GM12878 (cell line): ENCODE data around the gene FOXK1. TPM values are rescaled to one million over a fixed set of nuclear protein-coding genes. Genes with fewer than 3 reads are reported as not detected.

Experiments
- ATAC-seq: fragments of 200-7000 bp; cut with Tn5 transposase; 3 replicates; pipeline ENCODE4 v1.9.1; 2020; ENCODE audit warnings: mild to moderate bottlenecking, moderate library complexity
- BruUV-seq: library from RNA; stranded (reverse); fragments of 400-500 nt; replicated peaks from 2 replicates; lab custom pipeline; 2021; lab: Mats Ljungman, UMichigan
- CTCF ChIA-PET: fragments of 300-600 bp; sonication (Branson Sonifier 250); formaldehyde crosslinking; extraction: SDS; loops from one replicate; lab custom pipeline; 2021; ENCODE audit warnings: inconsistent platforms; lab: Yijun Ruan, JAX
- POLR2A ChIA-PET: fragments of 350-600 bp; formaldehyde crosslinking; extraction: SDS; loops from one replicate; lab custom pipeline; 2021; ENCODE audit warnings: inconsistent platforms; lab: Charles Lee
- RAD21 ChIA-PET: fragments of 300-600 bp; sonication (Branson Sonifier 250); formaldehyde crosslinking; loops from one replicate; lab custom pipeline; 2023; ENCODE audit warnings: antibody characterized with exemption; ENCODE audit not compliant: unreplicated experiment; lab: Charles Lee
- SMC1A ChIA-PET: fragments of 300-600 bp; sonication (Branson Sonifier 250); formaldehyde crosslinking; loops from one replicate; lab custom pipeline; 2023; ENCODE audit not compliant: unreplicated experiment, uncharacterized antibody; lab: Charles Lee
- DNase-seq: peaks from one replicate; pipeline ENCODE4 v3.0.0-alpha.2; 2011; ENCODE audit warnings: low read depth, low spot score
- FAIRE-seq: peaks from 3 replicates; lab custom pipeline; 2011; peaks lifted over from hg19 to GRCh38; lab: Jason Lieb, UNC
- H2AFZ ChIP-seq: 2 replicates; pipeline ENCODE4 v1.6.0; 2011; ENCODE audit warnings: low read depth, low read length, control low read depth; ENCODE audit not compliant: control insufficient read depth
- H3K27ac ChIP-seq: 2 replicates; pipeline ENCODE4 v1.5.1; 2011; ENCODE audit warnings: control low read depth; ENCODE audit not compliant: control insufficient read depth, insufficient read depth
- H3K27me3 ChIP-seq, 2 experiments: replicated peaks in 1 of 2; 2 replicates each; pipeline versions ENCODE4 v1.6.0 to v1.6.1; 2011; ENCODE audit warnings: low read length in 1 of 2; ENCODE audit not compliant: control insufficient read depth in 2 of 2, insufficient read depth in 2 of 2
- H3K36me3 ChIP-seq, 2 experiments: 2 replicates each; pipeline ENCODE4 v1.5.1; 2011; ENCODE audit warnings: low read length in 1 of 2; ENCODE audit not compliant: control insufficient read depth in 2 of 2, insufficient read depth in 2 of 2
- H3K4me1 ChIP-seq: 2 replicates; pipeline ENCODE4 v1.6.1; 2011; ENCODE audit warnings: mild to moderate bottlenecking, low read length, moderate library complexity, mixed read lengths; ENCODE audit not compliant: control insufficient read depth, insufficient read depth
- H3K4me2 ChIP-seq: 2 replicates; pipeline ENCODE4 v1.6.0; 2011; ENCODE audit warnings: control low read depth; ENCODE audit not compliant: control insufficient read depth, insufficient read depth
- H3K4me3 ChIP-seq: fragments of 200-600 bp; sonication (generic); 2 replicates; pipeline ENCODE4 v1.5.1; 2016
- H3K79me2 ChIP-seq: 2 replicates; pipeline ENCODE4 v1.6.0; 2011; ENCODE audit warnings: low read length; ENCODE audit not compliant: control insufficient read depth, insufficient read depth
- H3K9ac ChIP-seq: 2 replicates; pipeline ENCODE4 v1.8.0; 2011; ENCODE audit warnings: low read length, control low read depth, mixed read lengths; ENCODE audit not compliant: control insufficient read depth, insufficient read depth
- H3K9me3 ChIP-seq: replicated peaks from 3 replicates; pipeline ENCODE4 v1.5.1; 2011; ENCODE audit warnings: mild to moderate bottlenecking, low read length; ENCODE audit not compliant: control insufficient read depth, insufficient read depth
- H4K20me1 ChIP-seq: 2 replicates; pipeline ENCODE4 v1.6.0; 2011; ENCODE audit not compliant: control insufficient read depth, insufficient read depth
- BCL3 ChIP-seq: IDR thresholded peaks from 2 replicates; pipeline ENCODE4 v1.6.1; 2011; ENCODE audit warnings: borderline replicate concordance, low read depth, mild to moderate bottlenecking, moderate library complexity, low read length; ENCODE audit not compliant: insufficient read depth, poor library complexity, severe bottlenecking
- CHD1 ChIP-seq: IDR thresholded peaks from 2 replicates; pipeline ENCODE4 v1.6.1; 2012; ENCODE audit warnings: low read depth, low read length, improper control_type of control experiment
- MEF2A ChIP-seq: IDR thresholded peaks from 2 replicates; pipeline ENCODE4 v1.6.1; 2011; ENCODE audit warnings: low read depth, mild to moderate bottlenecking, low read length, moderate library complexity; ENCODE audit not compliant: insufficient read depth
- NR2C1 ChIP-seq: fragments of 450-650 bp; IDR thresholded peaks from 2 replicates; pipeline ENCODE4 v1.6.1; 2017; ENCODE audit warnings: antibody characterized with exemption, mild to moderate bottlenecking, moderate library complexity
- SIX5 ChIP-seq: IDR thresholded peaks from 2 replicates; pipeline ENCODE4 v1.6.1; 2011; ENCODE audit warnings: mild to moderate bottlenecking, low read depth, low read length, moderate library complexity; ENCODE audit not compliant: severe bottlenecking
- STAT3 ChIP-seq: IDR thresholded peaks from 2 replicates; pipeline ENCODE4 v1.6.1; 2011; ENCODE audit warnings: low read depth, low read length, improper control_type of control experiment
- SUZ12 ChIP-seq: fragments of 200-600 bp; sonication (generic); IDR thresholded peaks from one replicate; pipeline ENCODE4 v1.6.1; 2018; ENCODE audit warnings: antibody characterized with exemption, mild to moderate bottlenecking; ENCODE audit not compliant: unreplicated experiment
- ZBTB40 ChIP-seq: fragments of 450-650 bp; IDR thresholded peaks from 2 replicates; pipeline ENCODE4 v1.6.1; 2016; ENCODE audit warnings: mild to moderate bottlenecking, moderate library complexity, borderline replicate concordance
- ZNF24 ChIP-seq: fragments of 450-650 bp; IDR thresholded peaks from 2 replicates; pipeline ENCODE4 v1.6.1; 2017; ENCODE audit warnings: antibody characterized with exemption, mild to moderate bottlenecking
- WGBS: methylation state at CpG from one replicate; pipeline ENCODE4 v1.1.6; 2016; ENCODE audit warnings: low lambda C conversion rate; ENCODE audit not compliant: insufficient replicate concordance, insufficient coverage; ENCODE audit errors: missing lambda C conversion rate; 5-methylcytosine and 5-hydroxymethylcytosine counted together
- in situ Hi-C: fragments of 300-500 bp; cut with MboI; formaldehyde crosslinking; loops from 9 replicates; pipeline ENCODE4 v1.14.3; 2018; ENCODE audit warnings: mixed read lengths
- intact Hi-C: fragments of 100-400 bp; cut with micrococcal nuclease; formaldehyde crosslinking; loops from one replicate; pipeline ENCODE4 v1.14.2; 2022; ENCODE audit not compliant: unreplicated experiment
- polyA plus RNA-seq, 11 experiments: library from polyadenylated mRNA; depleted of rRNA in 4 of 11; unstranded in 6 of 11; stranded (reverse) in 5 of 11; fragments of >200 nt; fragmentation: Nextera tagmentation in 4 of 11; fragmentation: Illumina TruSeq in 1 of 11; extraction: Ambion mirVana in 4 of 11; extraction: Trizol in 1 of 11; gene quantifications; 1 replicate in 1 of 11; 2 replicates in 10 of 11; pipeline versions ENCODE4 v1.2.1 to v1.2.3, GENCODE V29; 2011 to 2016; ENCODE audit warnings: inconsistent platforms in 2 of 11, missing spikeins in 2 of 11, low read depth in 1 of 11
- total RNA-seq, 4 experiments: library from RNA; depleted of rRNA in 3 of 4; stranded (reverse); fragments of >200 nt in 3 of 4; fragmentation: Illumina TruSeq in 1 of 4; extraction: Trizol in 1 of 4; gene quantifications; 2 replicates each; pipeline versions ENCODE4 v1.2.1 to v1.2.3, GENCODE V29; 2013 to 2021

FOXK1 gene
- total and polyA plus RNA-seq, 10 of the 15 experiments (the other 5 are each of a cell fraction or from before 2014, with no cell fraction given) = 0.24 to 31.8 (median 4.5) TPM

DNA sequence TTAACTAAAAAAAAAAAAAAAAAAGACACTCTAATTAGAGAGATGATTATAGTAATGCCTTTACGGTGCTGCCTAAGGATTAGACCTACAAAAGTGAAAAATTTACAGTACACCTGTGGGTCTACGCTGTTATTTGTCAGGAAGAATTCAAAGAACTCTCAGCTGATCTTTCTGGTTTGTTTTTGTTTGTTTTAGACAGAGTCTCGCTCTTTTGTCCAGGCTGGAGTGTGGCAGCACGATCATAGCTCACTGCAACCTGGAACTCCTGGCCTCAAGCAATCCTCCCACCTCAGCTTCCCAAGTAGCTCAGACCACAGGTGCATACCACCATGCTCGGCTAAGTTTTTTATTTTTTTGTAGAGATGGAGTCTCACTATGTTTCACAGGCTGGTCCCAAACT, 28.3 kb upstream of the FOXK1 start:
- Histone ChIP-seq H2AFZ (no peak overlapping the region), H3K27ac (no peak overlapping the region), H3K9ac (no peak overlapping the region), H3K79me2 (no peaks in the 10 kb centered on the region), H3K9me3 (no peaks in the 10 kb centered on the region; the same call in 2 of the 3 replicates), H3K4me3 (no peak overlapping the region), H3K36me3 (no peaks in the 10 kb centered on the region)
- RAD21 ChIA-PET = no interaction called here
- no peak for ATAC-seq
- TF ChIP-seq ZBTB40 = no peak
- no peak for TF ChIP-seq ZNF24
- no peak for TF ChIP-seq SUZ12
- TF ChIP-seq BCL3 = no peak
- TF ChIP-seq MEF2A = no peak
- no peak for TF ChIP-seq CHD1
- TF ChIP-seq NR2C1 = no peak
- TF ChIP-seq STAT3 = no peak
- TF ChIP-seq SIX5 = no peak
- TF ChIP-seq, all 136 proteins: peak for 0
- H3K4me2 ChIP-seq = no peak overlapping the region
- ChIA-PET SMC1A (interaction anchor here (0.6 kb wide), 1 partner anchor 15 kb away, joined by 4 read pairs; no protein-coding TSS in a partner anchor), POLR2A (no interaction called here), CTCF (no interaction called here)
- H3K4me1 ChIP-seq = no peaks in the 10 kb centered on the region
- H4K20me1 ChIP-seq = no peaks in the 10 kb centered on the region
- in situ Hi-C loops = no loop called here
- no peak for FAIRE-seq
- DNase-seq = no peak
- intact Hi-C loops = no loop called here
- no peaks in the 10 kb centered on the region for H3K27me3 ChIP-seq
- WGBS = 55% methylated on average over 5 of the region's 5 CpGs
- no TSS peak for BruUV-seq
